Nephron progenitor cell (in vitro differentiated cells): Measurements from ENCODE around the gene WDR72.
"Not testable (repeated sequence)": the region's sequence is repeated elsewhere in the genome, so short reads cannot be mapped to it uniquely, and the experiment has no call there.

Experiments
- DNase-seq: peaks from one replicate; pipeline ENCODE4 v3.0.0; 2021
- H3K27ac Mint-ChIP-seq: 2 replicates; pipeline ENCODE4 v1.8.0; 2021; ENCODE audit warnings: mild to moderate bottlenecking, moderate library complexity, mixed read lengths
- H3K27me3 Mint-ChIP-seq: 2 replicates; pipeline ENCODE4 v1.8.0; 2021; ENCODE audit warnings: mild to moderate bottlenecking, low read depth, mixed read lengths; ENCODE audit not compliant: poor library complexity
- H3K36me3 Mint-ChIP-seq: 2 replicates; pipeline ENCODE4 v1.8.0; 2021; ENCODE audit warnings: low read depth, mixed read lengths
- H3K4me1 Mint-ChIP-seq: 2 replicates; pipeline ENCODE4 v1.8.0; 2021; ENCODE audit warnings: mixed read lengths
- H3K4me3 Mint-ChIP-seq: 2 replicates; pipeline ENCODE4 v1.8.0; 2021; ENCODE audit warnings: mild to moderate bottlenecking, moderate library complexity, mixed read lengths
- H3K9me3 Mint-ChIP-seq: 2 replicates; pipeline ENCODE4 v1.8.0; 2021; ENCODE audit warnings: mild to moderate bottlenecking, moderate library complexity, mixed read lengths
- CTCF ChIP-seq: fragments of 200-600 bp; sonication (generic); IDR thresholded peaks from 2 replicates; pipeline ENCODE4 v1.5.0; 2021; ENCODE audit warnings: antibody characterized with exemption

The WDR72 gene

GRCh38 chr15:53789654-53790375 lies 30.4 kb upstream of the WDR72 start:
- no peaks in the 10 kb centered on the region for H3K36me3 Mint-ChIP-seq
- TF ChIP-seq CTCF = no peak
- no peak overlapping the region for H3K4me3 Mint-ChIP-seq
- H3K9me3 Mint-ChIP-seq = peaks cover 14% of the 10 kb centered on the region
- peaks cover 6% of the 10 kb centered on the region for H3K27me3 Mint-ChIP-seq
- H3K4me1 Mint-ChIP-seq = peaks cover 47% of the 10 kb centered on the region
- H3K27ac Mint-ChIP-seq = no peak overlapping the region
- no peak for DNase-seq

- no peak for TF ChIP-seq CTCF
- H3K36me3 Mint-ChIP-seq = no peaks in the 10 kb centered on the region
- H3K27me3 Mint-ChIP-seq = peaks cover 3% of the 10 kb centered on the region
- no peak overlapping the region for H3K4me3 Mint-ChIP-seq
- peaks cover 42% of the 10 kb centered on the region for H3K4me1 Mint-ChIP-seq
- H3K9me3 Mint-ChIP-seq = peaks cover 36% of the 10 kb centered on the region
- DNase-seq = no peak
- H3K27ac Mint-ChIP-seq = no peak overlapping the region
Observed at GRCh38 chr15:53786401-53786800, 26.9 kb upstream of the WDR72 start.

GRCh38 chr15:53785241-53785640 lies 25.8 kb upstream of the WDR72 start:
- not testable (repeated sequence) for H3K27me3 Mint-ChIP-seq, H3K4me3 Mint-ChIP-seq, H3K27ac Mint-ChIP-seq, H3K36me3 Mint-ChIP-seq, DNase-seq
- Mint-ChIP-seq H3K9me3 (peaks cover 44% of the 10 kb centered on the region), H3K4me1 (peaks cover 33% of the 10 kb centered on the region)

GRCh38 chr15:53762916-53763315 lies 3.5 kb upstream of the WDR72 start:
- TF ChIP-seq CTCF = no peak
- Mint-ChIP-seq H3K9me3 (peaks cover 5% of the 10 kb centered on the region), H3K36me3 (no peaks in the 10 kb centered on the region), H3K4me3 (no peak overlapping the region), H3K27ac (no peak overlapping the region), H3K27me3 (peaks cover 57% of the 10 kb centered on the region), H3K4me1 (peaks cover 9% of the 10 kb centered on the region)
- no peak for DNase-seq

- H3K9me3 Mint-ChIP-seq = peaks cover 5% of the 10 kb centered on the region
- H3K36me3 Mint-ChIP-seq = no peaks in the 10 kb centered on the region
- peaks cover 12% of the 10 kb centered on the region for H3K4me1 Mint-ChIP-seq
- no peak for DNase-seq
- TF ChIP-seq CTCF = no peak
- H3K27me3 Mint-ChIP-seq = peaks cover 57% of the 10 kb centered on the region
- H3K27ac Mint-ChIP-seq = no peak overlapping the region
- H3K4me3 Mint-ChIP-seq = peak overlapping the region; percentile 53
Observed at GRCh38 chr15:53758412-53758811, 1.1 kb downstream of the WDR72 start.

GRCh38 chr15:53757906-53758305 lies 1.6 kb downstream of the WDR72 start:
- H3K4me3 Mint-ChIP-seq = no peak overlapping the region
- no peak for TF ChIP-seq CTCF
- H3K27ac Mint-ChIP-seq = no peak overlapping the region
- DNase-seq = peak; percentile 10
- H3K9me3 Mint-ChIP-seq = peaks cover 5% of the 10 kb centered on the region
- H3K4me1 Mint-ChIP-seq = peaks cover 12% of the 10 kb centered on the region
- H3K36me3 Mint-ChIP-seq = no peaks in the 10 kb centered on the region
- H3K27me3 Mint-ChIP-seq = peaks cover 57% of the 10 kb centered on the region
